Astrocyte (in vitro differentiated cells and primary cell): Measurements from ENCODE around the gene OMD. TPM values are rescaled to one million over a fixed set of nuclear protein-coding genes. Genes with fewer than 3 reads are reported as not detected.

Experiments used
- DNase-seq: peaks from one replicate; pipeline ENCODE4 v3.0.0-alpha.2; 2010; ENCODE audit warnings: low read depth
- FAIRE-seq: peaks from 2 replicates; lab custom pipeline; 2011; peaks lifted over from hg19 to GRCh38; lab: Jason Lieb, UNC
- H2AFZ ChIP-seq: 2 replicates; pipeline ENCODE4 v1.6.0; 2012; ENCODE audit warnings: low read depth, low read length, inconsistent platforms
- H3K27ac ChIP-seq: 2 replicates; pipeline ENCODE4 v1.5.1; 2011; ENCODE audit warnings: low read depth, low read length, inconsistent platforms
- H3K27me3 ChIP-seq: 2 replicates; pipeline ENCODE4 v1.6.0; 2011; ENCODE audit warnings: low read length, inconsistent platforms; ENCODE audit not compliant: insufficient read depth
- H3K36me3 ChIP-seq: 2 replicates; pipeline ENCODE4 v1.5.1; 2011; ENCODE audit warnings: low read length, inconsistent platforms; ENCODE audit not compliant: insufficient read depth
- H3K4me1 ChIP-seq: 2 replicates; pipeline ENCODE4 v1.5.1; 2011; ENCODE audit warnings: low read length, inconsistent platforms; ENCODE audit not compliant: insufficient read depth
- H3K4me2 ChIP-seq: 2 replicates; pipeline ENCODE4 v1.6.0; 2012; ENCODE audit warnings: low read length, inconsistent platforms
- H3K4me3 ChIP-seq: 2 replicates; pipeline ENCODE4 v1.5.1; 2011; ENCODE audit warnings: low read depth, mild to moderate bottlenecking, low read length, inconsistent platforms; ENCODE audit not compliant: insufficient read depth
- H3K79me2 ChIP-seq: 2 replicates; pipeline ENCODE4 v1.6.0; 2012; ENCODE audit warnings: mild to moderate bottlenecking, low read length, inconsistent platforms; ENCODE audit not compliant: insufficient read depth
- H3K9ac ChIP-seq: 2 replicates; pipeline ENCODE4 v1.6.0; 2012; ENCODE audit warnings: mild to moderate bottlenecking, low read length, inconsistent platforms
- H3K9me3 ChIP-seq: 2 replicates; pipeline ENCODE4 v1.5.1; 2012; ENCODE audit warnings: low read depth, mild to moderate bottlenecking, low read length, inconsistent platforms; ENCODE audit not compliant: insufficient read depth
- H4K20me1 ChIP-seq: 2 replicates; pipeline ENCODE4 v1.6.0; 2012; ENCODE audit warnings: low read length, inconsistent platforms; ENCODE audit not compliant: insufficient read depth
- H3K27ac Mint-ChIP-seq: one replicate; pipeline ENCODE4 v1.8.0; 2021; ENCODE audit warnings: mild to moderate bottlenecking, mixed read lengths; ENCODE audit not compliant: unreplicated experiment
- H3K27me3 Mint-ChIP-seq: one replicate; pipeline ENCODE4 v1.8.0; 2021; ENCODE audit warnings: low read depth, mixed read lengths; ENCODE audit not compliant: unreplicated experiment
- H3K36me3 Mint-ChIP-seq: one replicate; pipeline ENCODE4 v1.8.0; 2021; ENCODE audit warnings: low read depth, mixed read lengths; ENCODE audit not compliant: unreplicated experiment
- H3K4me1 Mint-ChIP-seq: one replicate; pipeline ENCODE4 v1.8.0; 2021; ENCODE audit warnings: low read depth, mixed read lengths; ENCODE audit not compliant: unreplicated experiment
- H3K4me3 Mint-ChIP-seq: one replicate; pipeline ENCODE4 v1.8.0; 2021; ENCODE audit warnings: mild to moderate bottlenecking, moderate library complexity, mixed read lengths; ENCODE audit not compliant: unreplicated experiment
- H3K9me3 Mint-ChIP-seq: one replicate; pipeline ENCODE4 v1.8.0; 2021; ENCODE audit warnings: mild to moderate bottlenecking, mixed read lengths; ENCODE audit not compliant: unreplicated experiment
- CTCF ChIP-seq: IDR thresholded peaks from 2 replicates; pipeline ENCODE4 v1.5.1; 2011; ENCODE audit warnings: low read depth, mild to moderate bottlenecking, inconsistent platforms, low read length, moderate library complexity; ENCODE audit not compliant: insufficient read depth
- EZH2 ChIP-seq: IDR thresholded peaks from 2 replicates; pipeline ENCODE4 v1.6.1; 2012; ENCODE audit warnings: mild to moderate bottlenecking, low read length, inconsistent platforms; ENCODE audit not compliant: insufficient read depth
- total RNA-seq: library from RNA; stranded (reverse); gene quantifications from 2 replicates; pipeline ENCODE4 v1.2.1, GENCODE V29; 2021

OMD gene
- total RNA-seq, 1 donor from 2014 or later, result not detected

GRCh38 chr9:92385477-92385876 is 38.8 kb downstream of the OMD start:
- Histone ChIP-seq H4K20me1 (no peaks in the 10 kb centered on the region), H3K27me3 (no peaks in the 10 kb centered on the region), H3K4me3 (no peak overlapping the region), H3K36me3 (no peaks in the 10 kb centered on the region), H3K9ac (no peak overlapping the region), H2AFZ (no peak overlapping the region), H3K4me1 (peaks cover 14% of the 10 kb centered on the region), H3K4me2 (no peak overlapping the region), H3K79me2 (no peaks in the 10 kb centered on the region), H3K9me3 (no peaks in the 10 kb centered on the region), H3K27ac (peak overlapping the region; percentile 41)
- Mint-ChIP-seq H3K4me1 (no peaks in the 10 kb centered on the region), H3K36me3 (no peaks in the 10 kb centered on the region), H3K27me3 (no peaks in the 10 kb centered on the region), H3K9me3 (no peaks in the 10 kb centered on the region), H3K27ac (no peak overlapping the region), H3K4me3 (no peak overlapping the region)
- DNase-seq (no peak), FAIRE-seq (no peak)
- TF ChIP-seq EZH2 (no peak), CTCF (no peak)

- H3K4me2 ChIP-seq, result no peak overlapping the region
These were observed 39.3 kb downstream of the OMD start for GRCh38 chr9:92385001-92385400.

More at GRCh38 chr9:92385001-92385400, 39.3 kb downstream of the OMD start:
- H3K4me1 Mint-ChIP-seq, result no peaks in the 10 kb centered on the region
- no peaks in the 10 kb centered on the region for H3K9me3 Mint-ChIP-seq
- H3K9ac ChIP-seq, result no peak overlapping the region
- H3K27me3 Mint-ChIP-seq, result no peaks in the 10 kb centered on the region
- no peak overlapping the region for H2AFZ ChIP-seq
- no peak for TF ChIP-seq EZH2
- no peak for TF ChIP-seq CTCF
- no peaks in the 10 kb centered on the region for H4K20me1 ChIP-seq
- H3K27ac ChIP-seq, result peak overlapping the region; percentile 41
- H3K79me2 ChIP-seq, result no peaks in the 10 kb centered on the region
- peak; percentile 60 for DNase-seq
- H3K4me3 ChIP-seq, result no peak overlapping the region
- H3K4me1 ChIP-seq, result peaks cover 14% of the 10 kb centered on the region
- H3K27me3 ChIP-seq, result no peaks in the 10 kb centered on the region
- H3K27ac Mint-ChIP-seq, result no peak overlapping the region
- no peaks in the 10 kb centered on the region for H3K36me3 Mint-ChIP-seq
- no peaks in the 10 kb centered on the region for H3K36me3 ChIP-seq
- no peaks in the 10 kb centered on the region for H3K9me3 ChIP-seq
- no peak for FAIRE-seq
- H3K4me3 Mint-ChIP-seq, result no peak overlapping the region
